ENCODE results near the gene DENND1A. TPM values are rescaled to one million over a fixed set of nuclear protein-coding genes. Genes with fewer than 3 reads are reported as not detected.
A peak's percentile ranks its signal among the peaks of the same experiment; 100 is the strongest.

DENND1A gene
- total and polyA plus RNA-seq, 2 donors from 2014 or later = 16.3 to 19.6 TPM

- no peak overlapping the region for H3K27ac ChIP-seq (ENCODE audit: low read depth in 2 of 2, low read length in 2 of 2)
- FAIRE-seq (no peak), DNase-seq (peak in 1 of 5 donors; percentile 60)
- H3K9ac ChIP-seq (ENCODE audit: low read length in 3 of 3) = no peak overlapping the region
- intact Hi-C loops (cut with DNase I) = no loop called here
- TF ChIP-seq, protein P1, sequence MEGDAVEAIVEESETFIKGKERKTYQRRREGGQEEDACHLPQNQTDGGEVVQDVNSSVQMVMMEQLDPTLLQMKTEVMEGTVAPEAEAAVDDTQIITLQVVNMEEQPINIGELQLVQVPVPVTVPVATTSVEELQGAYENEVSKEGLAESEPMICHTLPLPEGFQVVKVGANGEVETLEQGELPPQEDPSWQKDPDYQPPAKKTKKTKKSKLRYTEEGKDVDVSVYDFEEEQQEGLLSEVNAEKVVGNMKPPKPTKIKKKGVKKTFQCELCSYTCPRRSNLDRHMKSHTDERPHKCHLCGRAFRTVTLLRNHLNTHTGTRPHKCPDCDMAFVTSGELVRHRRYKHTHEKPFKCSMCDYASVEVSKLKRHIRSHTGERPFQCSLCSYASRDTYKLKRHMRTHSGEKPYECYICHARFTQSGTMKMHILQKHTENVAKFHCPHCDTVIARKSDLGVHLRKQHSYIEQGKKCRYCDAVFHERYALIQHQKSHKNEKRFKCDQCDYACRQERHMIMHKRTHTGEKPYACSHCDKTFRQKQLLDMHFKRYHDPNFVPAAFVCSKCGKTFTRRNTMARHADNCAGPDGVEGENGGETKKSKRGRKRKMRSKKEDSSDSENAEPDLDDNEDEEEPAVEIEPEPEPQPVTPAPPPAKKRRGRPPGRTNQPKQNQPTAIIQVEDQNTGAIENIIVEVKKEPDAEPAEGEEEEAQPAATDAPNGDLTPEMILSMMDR (IDR thresholded peaks at IDR 0.05; ENCODE audit: borderline replicate concordance, extremely low read depth, insufficient read depth) = no peak
- H3K36me3 ChIP-seq (ENCODE audit: control insufficient read depth in 2 of 3, insufficient read depth in 3 of 3, low read length in 3 of 3) = no peaks in the 10 kb centered on the region
- H3K27me3 ChIP-seq (ENCODE audit: control insufficient read depth, insufficient read depth, low read length) = no peaks in the 10 kb centered on the region
- H3K4me1 ChIP-seq (ENCODE audit: control insufficient read depth in 2 of 3, insufficient read depth in 2 of 3, low read depth in 1 of 3, low read length in 3 of 3) = no peaks in the 10 kb centered on the region
- no peak overlapping the region for H3K4me3 ChIP-seq (ENCODE audit: low read length in 3 of 3)
- no peaks in the 10 kb centered on the region for H3K9me3 ChIP-seq (ENCODE audit: control insufficient read depth in 2 of 3, insufficient read depth in 1 of 3, low read length in 3 of 3)
These were observed 145.4 kb downstream of the DENND1A start for GRCh38 chr9:123784518-123784917.

- Histone ChIP-seq H3K4me1 (ENCODE audit: control insufficient read depth in 2 of 3, insufficient read depth in 2 of 3, low read depth in 1 of 3, low read length in 3 of 3) (peaks cover 0 to 4% (median 0%) of the 10 kb centered on the region in 3 donors), H3K27ac (ENCODE audit: low read depth in 2 of 2, low read length in 2 of 2) (no peak overlapping the region), H3K27me3 (ENCODE audit: control insufficient read depth, insufficient read depth, low read length) (no peaks in the 10 kb centered on the region), H3K36me3 (ENCODE audit: control insufficient read depth in 2 of 3, insufficient read depth in 3 of 3, low read length in 3 of 3) (no peaks in the 10 kb centered on the region), H3K4me3 (ENCODE audit: low read length in 3 of 3) (no peak overlapping the region), H3K9me3 (ENCODE audit: control insufficient read depth in 2 of 3, insufficient read depth in 1 of 3, low read length in 3 of 3) (no peaks in the 10 kb centered on the region), H3K9ac (ENCODE audit: low read length in 3 of 3) (no peak overlapping the region)
- intact Hi-C loops (cut with DNase I) = no loop called here
- no peak for DNase-seq
- TF ChIP-seq, protein P1 (IDR thresholded peaks at IDR 0.05; ENCODE audit: borderline replicate concordance, extremely low read depth, insufficient read depth) = no peak
- FAIRE-seq = no peak
These were observed 151.6 kb downstream of the DENND1A start for GRCh38 chr9:123778232-123778902.

GRCh38 chr9:123776708-123777537 is 153.0 kb downstream of the DENND1A start:
- no peaks in the 10 kb centered on the region for H3K9me3 ChIP-seq (ENCODE audit: control insufficient read depth in 2 of 3, insufficient read depth in 1 of 3, low read length in 3 of 3)
- TF ChIP-seq, protein P1 (IDR thresholded peaks at IDR 0.05; ENCODE audit: borderline replicate concordance, extremely low read depth, insufficient read depth) = no peak
- H3K4me1 ChIP-seq (ENCODE audit: control insufficient read depth in 2 of 3, insufficient read depth in 2 of 3, low read depth in 1 of 3, low read length in 3 of 3) = peaks cover 0 to 4% (median 0%) of the 10 kb centered on the region in 3 donors
- H3K27me3 ChIP-seq (ENCODE audit: control insufficient read depth, insufficient read depth, low read length) = no peaks in the 10 kb centered on the region
- FAIRE-seq (no peak), DNase-seq (no peak)
- intact Hi-C loops (cut with DNase I) = no loop called here
- H3K36me3 ChIP-seq (ENCODE audit: control insufficient read depth in 2 of 3, insufficient read depth in 3 of 3, low read length in 3 of 3) = no peaks in the 10 kb centered on the region
- H3K4me3 ChIP-seq (ENCODE audit: low read length in 3 of 3) = no peak overlapping the region
- H3K27ac ChIP-seq (ENCODE audit: low read depth in 2 of 2, low read length in 2 of 2) = no peak overlapping the region
- H3K9ac ChIP-seq (ENCODE audit: low read length in 3 of 3) = no peak overlapping the region

Measured in kidney (tissue), 14 donors.